PFSK-1 (cell line): ENCODE data around the gene STAB1.

ENCODE experiments used
- FOXP2 ChIP-seq: optimal IDR thresholded peaks from 2 replicates; pipeline ENCODE3; 2011; ENCODE audit warnings: borderline replicate concordance, control low read depth, inconsistent platforms; ENCODE audit not compliant: insufficient read depth; ENCODE audit errors: extremely low read length, extremely low read depth
- POLR2AphosphoS5 ChIP-seq: IDR thresholded peaks from 2 replicates; pipeline ENCODE4 v1.6.1; 2012; ENCODE audit warnings: low read depth, mild to moderate bottlenecking, control low read depth, low read length, moderate library complexity
- SIN3A ChIP-seq: IDR thresholded peaks from 2 replicates; pipeline ENCODE4 v1.6.1; 2012; ENCODE audit warnings: mild to moderate bottlenecking, low read length, moderate library complexity, borderline replicate concordance; ENCODE audit not compliant: insufficient read depth
- TAF1 ChIP-seq: IDR thresholded peaks from 2 replicates; pipeline ENCODE4 v1.6.1; 2012; ENCODE audit warnings: low read length, control low read depth, borderline replicate concordance; ENCODE audit not compliant: insufficient read depth

DNA sequence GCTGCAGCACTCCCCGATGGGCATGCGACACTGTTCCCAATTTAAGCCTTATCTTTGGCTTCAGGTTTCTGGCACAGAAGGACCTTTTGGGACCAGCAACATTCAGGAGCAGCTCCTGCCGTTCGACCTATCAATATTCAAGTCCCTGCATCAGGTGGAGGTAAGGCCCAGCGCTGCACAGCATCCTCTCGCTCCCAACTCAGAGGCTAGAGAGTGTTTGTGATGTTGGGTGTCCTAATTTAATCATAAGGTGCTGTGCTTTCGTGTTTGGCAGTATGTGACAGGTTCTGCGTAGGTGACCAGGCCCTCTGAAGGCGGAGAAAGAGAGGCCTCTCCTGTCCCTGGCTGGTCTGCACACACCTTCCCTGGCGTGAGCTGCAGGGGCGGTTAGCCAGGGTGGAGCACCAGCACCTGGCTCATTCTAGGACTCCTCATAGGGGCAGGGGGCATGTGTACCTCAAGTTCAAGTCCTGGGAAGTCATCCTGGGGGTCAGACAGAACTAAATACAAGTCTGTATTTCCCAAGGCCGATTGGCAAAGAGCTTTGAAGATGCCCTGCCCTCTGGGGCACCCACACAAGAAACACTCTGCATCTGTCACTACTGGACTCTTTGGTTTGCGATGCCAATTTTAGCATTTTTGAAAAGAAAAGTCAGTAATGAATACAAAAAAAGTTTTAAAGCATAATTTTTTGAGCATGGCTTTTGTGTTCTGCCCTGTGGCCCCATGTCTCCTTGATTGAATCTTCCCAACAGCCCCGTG is 22.7 kb upstream of the STAB1 start:
- TF ChIP-seq FOXP2: no peak
- no peak for TF ChIP-seq POLR2AphosphoS5
- no peak for TF ChIP-seq TAF1
- TF ChIP-seq SIN3A: no peak
